ENCODE measurements around the gene OR6C3. TPM values are rescaled to one million over a fixed set of nuclear protein-coding genes. Genes with fewer than 3 reads are reported as not detected.

OR6C3 gene
- total RNA-seq: not detected

- no peak within 1 kb of the TSS for H3K27ac ChIP-seq
- no peaks in the 10 kb centered on the region for H3K4me1 ChIP-seq
- intact Hi-C loops (cut with DNase I; ENCODE audit: low total_unique reads): no loop called here
- no peak for DNase-seq
- H3K4me3 ChIP-seq: no peak within 1 kb of the TSS
- no peaks in the 10 kb centered on the region for H3K9me3 ChIP-seq
- no peaks in the 10 kb centered on the region for H3K27me3 ChIP-seq
- TF ChIP-seq CTCF (IDR thresholded peaks at IDR 0.05) (no peak), POLR2A (IDR thresholded peaks at IDR 0.05) (no peak)
- H3K36me3 ChIP-seq: no peaks in the 10 kb centered on the region
Observed at GRCh38 chr12:55330446-55330845, at the start of gene OR6C3. OR6C3 (plus strand) TSS chr12:55330746; CDS start chr12:55331701, 955 bp downstream.

- Histone ChIP-seq H3K27me3 (no peaks in the 10 kb centered on the region), H3K36me3 (no peaks in the 10 kb centered on the region), H3K27ac (no peak overlapping the region), H3K4me1 (no peaks in the 10 kb centered on the region), H3K9me3 (no peaks in the 10 kb centered on the region), H3K4me3 (no peak overlapping the region)
- TF ChIP-seq POLR2A (IDR thresholded peaks at IDR 0.05) (no peak), CTCF (IDR thresholded peaks at IDR 0.05) (no peak)
- DNase-seq: no peak
- intact Hi-C loops (cut with DNase I; ENCODE audit: low total_unique reads): no loop called here
Observed at GRCh38 chr12:55280991-55281390, 49.6 kb upstream of the OR6C3 start.

GRCh38 chr12:55289999-55290398, 40.5 kb upstream of the OR6C3 start:
- no peaks in the 10 kb centered on the region for H3K9me3 ChIP-seq
- H3K27me3 ChIP-seq: no peaks in the 10 kb centered on the region
- H3K4me3 ChIP-seq: no peak overlapping the region
- no peaks in the 10 kb centered on the region for H3K4me1 ChIP-seq
- no peak overlapping the region for H3K27ac ChIP-seq
- DNase-seq: no peak
- H3K36me3 ChIP-seq: no peaks in the 10 kb centered on the region
- intact Hi-C loops (cut with DNase I; ENCODE audit: low total_unique reads): no loop called here
- no peak for TF ChIP-seq CTCF (IDR thresholded peaks at IDR 0.05)
- no peak for TF ChIP-seq POLR2A (IDR thresholded peaks at IDR 0.05)

- H3K27ac ChIP-seq: no peak within 1 kb of the TSS
- no peaks in the 10 kb centered on the region for H3K27me3 ChIP-seq
- H3K4me1 ChIP-seq: no peaks in the 10 kb centered on the region
- H3K4me3 ChIP-seq: no peak within 1 kb of the TSS
- TF ChIP-seq POLR2A (IDR thresholded peaks at IDR 0.05): no peak
- TF ChIP-seq CTCF (IDR thresholded peaks at IDR 0.05): no peak
- no peaks in the 10 kb centered on the region for H3K9me3 ChIP-seq
- intact Hi-C loops (cut with DNase I; ENCODE audit: low total_unique reads): no loop called here
- DNase-seq: no peak
- no peaks in the 10 kb centered on the region for H3K36me3 ChIP-seq
Observed at GRCh38 chr12:55296469-55296868, 34.1 kb upstream of the OR6C3 start, which contains the start of gene OR6C6. OR6C6 (minus strand) TSS chr12:55296569; CDS start chr12:55295232, 1,337 bp downstream.

- no peak for DNase-seq
- Histone ChIP-seq H3K4me1 (no peaks in the 10 kb centered on the region), H3K4me3 (no peak within 1 kb of the TSS), H3K27ac (no peak within 1 kb of the TSS), H3K27me3 (no peaks in the 10 kb centered on the region), H3K9me3 (no peaks in the 10 kb centered on the region), H3K36me3 (no peaks in the 10 kb centered on the region)
- intact Hi-C loops (cut with DNase I; ENCODE audit: low total_unique reads): no loop called here
- TF ChIP-seq CTCF (IDR thresholded peaks at IDR 0.05) (no peak), POLR2A (IDR thresholded peaks at IDR 0.05) (no peak)
Observed at GRCh38 chr12:55314043-55314442, 16.5 kb upstream of the OR6C3 start, which contains the start of gene OR6C1. OR6C1 (plus strand) TSS chr12:55314343; CDS start chr12:55320600, 6,257 bp downstream.

Data from uterus (tissue), 4 donors.